ENCODE measurements around the gene FAM193A. TPM values are rescaled to one million over a fixed set of nuclear protein-coding genes. Genes with fewer than 3 reads are reported as not detected.

Gene FAM193A
- total and polyA plus RNA-seq, 2 experiments from 2014 or later = 12.0 to 22.9 TPM

GRCh38 chr4:2689114-2689513, 152.7 kb downstream of the FAM193A start:
- Mint-ChIP-seq H3K27me3 (ENCODE audit: insufficient read depth, low read depth, poor library complexity) (peaks cover 11% of the 10 kb centered on the region), H3K9me3 (no peaks in the 10 kb centered on the region), H3K4me1 (no peaks in the 10 kb centered on the region), H3K36me3 (ENCODE audit: low read depth) (peaks cover 49% of the 10 kb centered on the region), H3K27ac (no peak overlapping the region), H3K4me3 (no peak overlapping the region)
- Histone ChIP-seq H3K4me3 (no peak overlapping the region), H3K79me2 (replicated peaks; ENCODE audit: insufficient read depth) (0 out of 2 replicates have a peak, but pooled peaks cover 4% of the 10 kb centered on the region), H3K4me2 (no peak overlapping the region), H3K9me2 (ENCODE audit: insufficient read depth) (no peaks in the 10 kb centered on the region), H3K4me1 (ENCODE audit: insufficient read depth) (no peaks in the 10 kb centered on the region), H3K27ac (ENCODE audit: low read depth) (no peak overlapping the region), H4K20me1 (replicated peaks; ENCODE audit: insufficient read depth) (peaks cover 10% of the 10 kb centered on the region; the same call in 1 of the 2 replicates), H2AFZ (no peak overlapping the region), H3F3A (replicated peaks; ENCODE audit: low read depth) (no peaks in the 10 kb centered on the region), H3K36me3 (ENCODE audit: insufficient read depth) (peaks cover 17% of the 10 kb centered on the region), H3K27me3 (ENCODE audit: insufficient read depth) (no peaks in the 10 kb centered on the region)
- ATAC-seq (no peak), DNase-seq (ENCODE audit: low spot score) (no peak)
- TF ChIP-seq ZNF331 (CRISPR knock-in tag; IDR thresholded peaks at IDR 0.05; ENCODE audit: low read depth) = no peak
- no peak for TF ChIP-seq EZH2phosphoT487 (IDR thresholded peaks at IDR 0.05; ENCODE audit: unreplicated experiment)
- TF ChIP-seq NANOG (IDR thresholded peaks at IDR 0.05; ENCODE audit: borderline replicate concordance) = no peak
- no peak for TF ChIP-seq POLR2AphosphoS5 (IDR thresholded peaks at IDR 0.05; ENCODE audit: low read depth)
- TF ChIP-seq REST (IDR thresholded peaks at IDR 0.05; ENCODE audit: unreplicated experiment) = no peak
- TF ChIP-seq CTCF (conservative IDR thresholded peaks at IDR 0.05; ENCODE audit: low read depth in 2 of 2) = no peak
- TF ChIP-seq ETS1 (IDR thresholded peaks at IDR 0.05) = no peak
- TF ChIP-seq JUNB (IDR thresholded peaks at IDR 0.05; ENCODE audit: unreplicated experiment) = no peak
- no peak for TF ChIP-seq ZNF114 (CRISPR knock-in tag; IDR thresholded peaks at IDR 0.05)
- no peak for TF ChIP-seq ZNF462 (CRISPR knock-in tag; IDR thresholded peaks at IDR 0.05)
- TF ChIP-seq CREB1 (CRISPR knock-in tag; IDR thresholded peaks at IDR 0.05; ENCODE audit: low read depth) = no peak
- no peak for TF ChIP-seq EZH2 (IDR thresholded peaks at IDR 0.05; ENCODE audit: low read depth, unreplicated experiment)
- no peak for TF ChIP-seq STAT1 (IDR thresholded peaks at IDR 0.05; ENCODE audit: unreplicated experiment)
